Spleen (tissue), 11 donors: Measurements from ENCODE around the gene SPATA3. TPM values are rescaled to one million over a fixed set of nuclear protein-coding genes. Genes with fewer than 3 reads are reported as not detected.
A peak's percentile ranks its signal among the peaks of the same experiment; 100 is the strongest.

Experiments
- DNase-seq: peaks from one replicate; pipeline ENCODE4 v3.0.0-alpha.2; 2020
- H3K27ac ChIP-seq, 8 donors: fragments of 200-600 bp; sonication (generic) in 7 of 8; 1 replicate in 4 of 8; 2 replicates in 4 of 8; pipeline versions ENCODE4 v1.5.0 to v1.8.0; 2016 to 2021; ENCODE audit warnings: inconsistent platforms in 4 of 8, mild to moderate bottlenecking in 4 of 8, moderate library complexity in 1 of 8
- H3K27me3 ChIP-seq, 7 donors: fragments of 200-600 bp; sonication (generic) in 6 of 7; replicated peaks in 1 of 7; 1 replicate in 4 of 7; 2 replicates in 3 of 7; pipeline versions ENCODE4 v1.5.0 to v1.8.0; 2016 to 2021; ENCODE audit warnings: inconsistent platforms in 3 of 7, mild to moderate bottlenecking in 1 of 7
- H3K36me3 ChIP-seq, 6 donors: fragments of 200-600 bp; sonication (generic) in 5 of 6; 1 replicate in 4 of 6; 2 replicates in 2 of 6; pipeline versions ENCODE4 v1.5.0 to v1.8.0; 2016 to 2021; ENCODE audit warnings: inconsistent platforms in 2 of 6
- H3K4me1 ChIP-seq, 6 donors: fragments of 200-600 bp; sonication (generic) in 5 of 6; 1 replicate in 3 of 6; 2 replicates in 3 of 6; pipeline versions ENCODE4 v1.5.0 to v1.8.0; 2016 to 2021; ENCODE audit warnings: inconsistent platforms in 3 of 6
- H3K4me3 ChIP-seq, 8 donors: fragments of 200-600 bp; sonication (generic) in 7 of 8; 1 replicate in 4 of 8; 2 replicates in 4 of 8; pipeline versions ENCODE4 v1.5.0 to v1.8.0; 2016 to 2021; ENCODE audit warnings: inconsistent platforms in 4 of 8, mild to moderate bottlenecking in 4 of 8, moderate library complexity in 2 of 8
- H3K9me3 ChIP-seq, 8 donors: fragments of 200-600 bp; sonication (generic) in 7 of 8; 1 replicate in 4 of 8; 2 replicates in 4 of 8; pipeline versions ENCODE4 v1.5.0 to v1.8.0; 2016 to 2021; ENCODE audit warnings: inconsistent platforms in 4 of 8
- POLR2A ChIP-seq, 3 donors: fragments of 450-650 bp; IDR thresholded peaks; one replicate each; pipeline ENCODE4 v1.5.1; 2017; ENCODE audit warnings: antibody characterized with exemption in 3 of 3, mild to moderate bottlenecking in 1 of 3
- POLR2AphosphoS5 ChIP-seq, 3 donors: sonication (generic); formaldehyde crosslinking; IDR thresholded peaks; one replicate each; pipeline ENCODE4 v1.5.1; 2017; ENCODE audit warnings: antibody characterized with exemption in 3 of 3
- WGBS, 5 donors: extraction: QIAGEN DNeasy Blood & Tissue Kit in 3 of 5; methylation state at CpG; one replicate each; pipeline versions ENCODE4 v1.1.5 to v1.1.7; 2013 to 2018; 5-methylcytosine and 5-hydroxymethylcytosine counted together
- intact Hi-C: fragments of 100-400 bp; cut with DNase I; formaldehyde crosslinking; loops from one replicate; pipeline ENCODE4 v1.15.0; 2023; ENCODE audit warnings: low total_unique reads
- polyA plus RNA-seq, 3 donors: library from polyadenylated mRNA; stranded (reverse); fragments of 200-250 nt; gene quantifications; one replicate each; pipeline ENCODE4 v1.2.1, GENCODE V29; 2013
- total RNA-seq, 7 donors: library from RNA; depleted of rRNA in 3 of 7; stranded (reverse); fragments of >200 nt in 3 of 7; fragmentation: NEBNext Ultra II Directional in 4 of 7; extraction: Animal tissue kit (Norgen Biotek cat#: 25700) in 4 of 7; gene quantifications; one replicate each; pipeline versions ENCODE4 v1.1.0 to v1.2.1, GENCODE V29; 2016 to 2021
- TF ChIP-seq, protein P1 (sequence below), 11 experiments: fragments of 200-600 bp in 7 of 11; fragments of 450-650 bp in 4 of 11; sonication (generic) in 4 of 11; IDR thresholded peaks in 8 of 11; conservative IDR thresholded peaks in 3 of 11; 1 replicate in 7 of 11; 2 replicates in 4 of 11; pipeline versions ENCODE4 v1.4.0 to v1.8.0; 2016 to 2021; ENCODE audit warnings: antibody characterized with exemption in 11 of 11, inconsistent platforms in 4 of 11, mild to moderate bottlenecking in 1 of 11
- donor health status: healthy with polysubstance abuse.
- donor health status: DM: no; HTN: no; CAD: no; lungs with moderate emphysema.
- donor health status: DM: no; HTN: no; CAD: no.
- donor health status: Bipolar disorder and iron deficiency.
- donor health status: healthy.
- donor health status: DM: no; HTN: no; CAD: no.
- donor health status: DM: yes; HTN: yes; CAD: no.

SPATA3 gene
- total and polyA plus RNA-seq, 10 donors: not detected

GRCh38 chr2:230947908-230948365 lies 48.0 kb upstream of the SPATA3 start:
- DNase-seq: peak; percentile 70
- TF ChIP-seq POLR2AphosphoS5 (IDR thresholded peaks at IDR 0.05) (no peak), POLR2A (IDR thresholded peaks at IDR 0.05) (no peak)
- TF ChIP-seq, protein P1, sequence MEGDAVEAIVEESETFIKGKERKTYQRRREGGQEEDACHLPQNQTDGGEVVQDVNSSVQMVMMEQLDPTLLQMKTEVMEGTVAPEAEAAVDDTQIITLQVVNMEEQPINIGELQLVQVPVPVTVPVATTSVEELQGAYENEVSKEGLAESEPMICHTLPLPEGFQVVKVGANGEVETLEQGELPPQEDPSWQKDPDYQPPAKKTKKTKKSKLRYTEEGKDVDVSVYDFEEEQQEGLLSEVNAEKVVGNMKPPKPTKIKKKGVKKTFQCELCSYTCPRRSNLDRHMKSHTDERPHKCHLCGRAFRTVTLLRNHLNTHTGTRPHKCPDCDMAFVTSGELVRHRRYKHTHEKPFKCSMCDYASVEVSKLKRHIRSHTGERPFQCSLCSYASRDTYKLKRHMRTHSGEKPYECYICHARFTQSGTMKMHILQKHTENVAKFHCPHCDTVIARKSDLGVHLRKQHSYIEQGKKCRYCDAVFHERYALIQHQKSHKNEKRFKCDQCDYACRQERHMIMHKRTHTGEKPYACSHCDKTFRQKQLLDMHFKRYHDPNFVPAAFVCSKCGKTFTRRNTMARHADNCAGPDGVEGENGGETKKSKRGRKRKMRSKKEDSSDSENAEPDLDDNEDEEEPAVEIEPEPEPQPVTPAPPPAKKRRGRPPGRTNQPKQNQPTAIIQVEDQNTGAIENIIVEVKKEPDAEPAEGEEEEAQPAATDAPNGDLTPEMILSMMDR (IDR thresholded peaks at IDR 0.05 in 8 of 11, conservative IDR thresholded peaks at IDR 0.05 in 3 of 11): no peak
- H3K4me1 ChIP-seq: peaks cover 0 to 16% (median 7%) of the 10 kb centered on the region in 6 donors
- no peaks in the 10 kb centered on the region for H3K9me3 ChIP-seq
- H3K27ac ChIP-seq: peak overlapping the region in 2 of 8 donors; percentile 1 to 15
- no peak overlapping the region for H3K4me3 ChIP-seq
- peaks cover 0 to 6% (median 0%) of the 10 kb centered on the region in 7 donors for H3K27me3 ChIP-seq
- intact Hi-C loops: no loop called here
- H3K36me3 ChIP-seq: no peaks in the 10 kb centered on the region
- 40 to 51% (median 46%) methylated on average over 7 to 10 of the region's 10 CpGs for WGBS, 5 donors

GRCh38 chr2:230949966-230950873 lies 45.7 kb upstream of the SPATA3 start:
- intact Hi-C loops: no loop called here
- no peak for TF ChIP-seq POLR2A (IDR thresholded peaks at IDR 0.05)
- TF ChIP-seq, protein P1 (IDR thresholded peaks at IDR 0.05 in 8 of 11, conservative IDR thresholded peaks at IDR 0.05 in 3 of 11): no peak
- no peak for TF ChIP-seq POLR2AphosphoS5 (IDR thresholded peaks at IDR 0.05)
- H3K4me3 ChIP-seq: no peak overlapping the region
- no peaks in the 10 kb centered on the region for H3K9me3 ChIP-seq
- no peaks in the 10 kb centered on the region for H3K4me1 ChIP-seq
- no peak for DNase-seq
- H3K27me3 ChIP-seq: peaks cover 0 to 15% (median 0%) of the 10 kb centered on the region in 7 donors
- 70 to 82% (median 75%) methylated on average over 20 of the region's 20 CpGs for whole genome bisulfite sequencing, 5 donors
- no peak overlapping the region for H3K27ac ChIP-seq
- no peaks in the 10 kb centered on the region for H3K36me3 ChIP-seq

DNA sequence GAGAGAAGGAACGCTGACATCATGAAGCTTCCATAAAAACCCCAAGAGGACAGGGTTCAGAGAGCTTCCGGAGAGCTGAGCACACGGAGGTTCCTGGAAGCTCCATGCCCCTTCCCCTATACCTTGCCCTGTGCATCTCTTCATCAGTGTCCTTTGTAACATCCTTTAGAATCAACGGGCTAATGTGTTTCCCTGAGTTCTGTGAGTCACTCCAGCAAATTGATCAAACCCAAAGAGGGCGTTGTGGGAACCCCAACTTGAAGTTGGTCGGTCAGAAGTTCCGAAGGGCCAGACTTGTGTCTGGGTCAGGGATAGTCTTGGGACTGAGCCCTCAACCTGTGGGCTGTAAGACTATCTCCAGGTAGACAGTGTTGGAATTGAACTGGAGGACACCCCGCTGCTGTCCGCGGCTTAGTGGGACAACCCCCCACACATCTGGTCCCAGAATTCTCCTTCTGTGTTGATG lies 45.0 kb upstream of the SPATA3 start:
- H3K27ac ChIP-seq: no peak overlapping the region
- H3K4me1 ChIP-seq: no peaks in the 10 kb centered on the region
- H3K4me3 ChIP-seq: no peak overlapping the region
- TF ChIP-seq POLR2A (IDR thresholded peaks at IDR 0.05) (no peak), POLR2AphosphoS5 (IDR thresholded peaks at IDR 0.05) (no peak)
- TF ChIP-seq, protein P1 (IDR thresholded peaks at IDR 0.05 in 8 of 11, conservative IDR thresholded peaks at IDR 0.05 in 3 of 11): no peak
- H3K36me3 ChIP-seq: no peaks in the 10 kb centered on the region
- WGBS, 5 donors: 79 to 93% (median 92%) methylated on average over 10 of the region's 10 CpGs
- H3K27me3 ChIP-seq: peaks cover 0 to 21% (median 3%) of the 10 kb centered on the region in 7 donors
- intact Hi-C loops: no loop called here
- DNase-seq: no peak
- H3K9me3 ChIP-seq: no peaks in the 10 kb centered on the region

GRCh38 chr2:230951396-230951795 lies 44.5 kb upstream of the SPATA3 start:
- H3K27ac ChIP-seq: no peak overlapping the region
- TF ChIP-seq POLR2A (IDR thresholded peaks at IDR 0.05): no peak
- TF ChIP-seq POLR2AphosphoS5 (IDR thresholded peaks at IDR 0.05): no peak
- TF ChIP-seq, protein P1 (IDR thresholded peaks at IDR 0.05 in 8 of 11, conservative IDR thresholded peaks at IDR 0.05 in 3 of 11): no peak
- intact Hi-C loops: no loop called here
- H3K27me3 ChIP-seq: peaks cover 0 to 26% (median 7%) of the 10 kb centered on the region in 7 donors
- H3K4me3 ChIP-seq: no peak overlapping the region
- H3K4me1 ChIP-seq: no peaks in the 10 kb centered on the region
- H3K9me3 ChIP-seq: no peaks in the 10 kb centered on the region
- no peak for DNase-seq
- 83 to 92% (median 85%) methylated on average over 2 of the region's 2 CpGs for WGBS, 5 donors
- H3K36me3 ChIP-seq: no peaks in the 10 kb centered on the region
